GM06990 (cell line): ENCODE results near the gene CPNE5.

Experiments
- DNase-seq: peaks from one replicate; pipeline ENCODE4 v3.0.0-alpha.2; 2011; ENCODE audit not compliant: insufficient read length; ENCODE audit errors: extremely low read depth
- H3K27me3 ChIP-seq: replicated peaks from 2 replicates; pipeline ENCODE4 v1.6.0; 2011; ENCODE audit warnings: low read length; ENCODE audit not compliant: control insufficient read depth, insufficient read depth
- H3K36me3 ChIP-seq: 2 replicates; pipeline ENCODE4 v1.5.1; 2011; ENCODE audit warnings: low read length; ENCODE audit not compliant: control insufficient read depth, insufficient read depth
- H3K4me3 ChIP-seq: replicated peaks from 2 replicates; pipeline ENCODE4 v1.5.1; 2011; ENCODE audit warnings: low read depth, mild to moderate bottlenecking, control low read depth, low read length
- TF ChIP-seq, protein P1 (sequence below): IDR thresholded peaks from 2 replicates; pipeline ENCODE4 v1.5.1; 2011; ENCODE audit warnings: low read length, control low read depth, mild to moderate bottlenecking, inconsistent platforms; ENCODE audit not compliant: insufficient read depth, poor library complexity, severe bottlenecking

The CPNE5 gene

GRCh38 chr6:36824253-36824652 lies 15.0 kb downstream of the CPNE5 start:
- no peak for DNase-seq
- Histone ChIP-seq H3K27me3 (no peaks in the 10 kb centered on the region), H3K4me3 (no peak overlapping the region), H3K36me3 (no peaks in the 10 kb centered on the region)
- TF ChIP-seq, protein P1, sequence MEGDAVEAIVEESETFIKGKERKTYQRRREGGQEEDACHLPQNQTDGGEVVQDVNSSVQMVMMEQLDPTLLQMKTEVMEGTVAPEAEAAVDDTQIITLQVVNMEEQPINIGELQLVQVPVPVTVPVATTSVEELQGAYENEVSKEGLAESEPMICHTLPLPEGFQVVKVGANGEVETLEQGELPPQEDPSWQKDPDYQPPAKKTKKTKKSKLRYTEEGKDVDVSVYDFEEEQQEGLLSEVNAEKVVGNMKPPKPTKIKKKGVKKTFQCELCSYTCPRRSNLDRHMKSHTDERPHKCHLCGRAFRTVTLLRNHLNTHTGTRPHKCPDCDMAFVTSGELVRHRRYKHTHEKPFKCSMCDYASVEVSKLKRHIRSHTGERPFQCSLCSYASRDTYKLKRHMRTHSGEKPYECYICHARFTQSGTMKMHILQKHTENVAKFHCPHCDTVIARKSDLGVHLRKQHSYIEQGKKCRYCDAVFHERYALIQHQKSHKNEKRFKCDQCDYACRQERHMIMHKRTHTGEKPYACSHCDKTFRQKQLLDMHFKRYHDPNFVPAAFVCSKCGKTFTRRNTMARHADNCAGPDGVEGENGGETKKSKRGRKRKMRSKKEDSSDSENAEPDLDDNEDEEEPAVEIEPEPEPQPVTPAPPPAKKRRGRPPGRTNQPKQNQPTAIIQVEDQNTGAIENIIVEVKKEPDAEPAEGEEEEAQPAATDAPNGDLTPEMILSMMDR = no peak

GRCh38 chr6:36823421-36824096 lies 15.7 kb downstream of the CPNE5 start:
- Histone ChIP-seq H3K27me3 (no peaks in the 10 kb centered on the region), H3K4me3 (no peak overlapping the region), H3K36me3 (no peaks in the 10 kb centered on the region)
- DNase-seq = no peak
- TF ChIP-seq, protein P1 = no peak

DNA sequence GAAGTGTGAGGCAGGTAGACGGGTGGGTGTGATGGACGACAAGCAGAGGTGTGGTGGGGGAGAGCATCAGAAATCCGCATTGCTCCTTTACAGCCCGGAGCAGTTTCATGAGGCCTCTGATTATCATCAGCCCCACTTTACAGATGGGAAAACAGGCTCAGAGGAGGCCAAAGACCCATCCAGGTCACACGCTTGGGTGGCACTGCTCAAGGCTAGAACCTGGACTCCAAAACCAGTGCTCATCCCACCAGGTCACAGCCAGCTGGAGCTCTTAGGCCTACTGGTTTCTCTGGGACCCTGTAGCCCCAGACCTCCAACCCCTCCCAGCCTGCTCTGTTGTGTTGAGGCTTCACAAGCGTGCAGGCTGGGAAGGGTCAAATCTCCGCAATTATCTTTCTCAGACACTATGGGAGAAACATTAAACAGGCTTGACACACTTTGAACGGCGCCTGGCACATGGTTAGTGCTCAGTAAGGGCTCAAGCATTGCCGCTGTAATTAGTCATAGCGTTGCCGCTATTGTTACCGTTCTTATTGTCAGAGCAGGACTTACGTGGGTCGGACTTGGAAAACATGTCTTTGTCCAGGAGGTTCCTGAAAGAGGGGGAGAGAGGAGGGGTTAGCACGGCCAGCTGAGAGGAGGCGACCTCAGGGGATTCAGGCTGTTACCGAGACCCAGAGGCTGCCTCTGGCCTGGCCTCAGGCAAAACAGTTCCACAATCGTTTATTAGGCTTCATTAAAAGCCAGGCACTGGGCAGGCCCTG lies 16.6 kb downstream of the CPNE5 start:
- no peak for DNase-seq
- no peaks in the 10 kb centered on the region for H3K27me3 ChIP-seq
- H3K36me3 ChIP-seq = no peaks in the 10 kb centered on the region

DNA sequence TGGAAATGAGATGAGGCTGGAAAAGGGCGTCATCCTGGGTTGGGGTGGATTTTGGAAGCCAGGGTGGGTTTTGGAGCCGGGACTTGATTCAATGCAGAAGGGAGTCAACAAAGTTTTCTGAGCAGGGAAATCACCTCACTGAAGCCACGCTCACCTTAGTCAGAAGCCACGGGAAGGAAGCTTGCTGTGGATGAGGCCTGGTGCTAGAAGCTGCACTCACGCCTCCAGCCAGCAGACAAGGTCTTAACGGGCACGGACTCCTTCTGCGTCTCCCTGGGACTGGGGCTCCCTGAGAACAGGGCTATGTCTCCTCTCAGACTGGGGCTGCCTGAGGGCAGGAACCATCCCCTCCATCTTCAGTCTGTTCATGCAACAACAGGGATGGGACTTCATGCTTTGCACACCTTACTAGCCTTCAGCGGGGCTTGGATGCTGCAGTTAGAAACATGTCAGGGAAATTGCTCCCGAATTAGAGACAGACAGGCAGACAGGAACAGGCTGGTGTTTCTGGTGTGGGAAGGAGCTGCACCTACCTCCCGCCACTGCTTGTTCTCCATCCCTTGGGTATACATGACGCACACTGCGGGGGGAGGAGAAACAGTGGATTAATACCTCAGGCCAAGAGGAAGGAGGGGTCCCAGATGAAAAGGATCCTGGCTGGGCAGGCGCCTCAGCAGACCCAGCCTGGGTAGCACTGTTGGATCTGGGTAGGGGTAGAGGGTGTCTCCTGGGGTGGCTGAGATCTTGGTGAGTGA lies 17.5 kb downstream of the CPNE5 start:
- Histone ChIP-seq H3K27me3 (no peaks in the 10 kb centered on the region), H3K4me3 (no peak overlapping the region), H3K36me3 (no peaks in the 10 kb centered on the region)
- TF ChIP-seq, protein P1 = no peak
- DNase-seq = no peak

More for the DNA sequence above, 16.6 kb downstream of the CPNE5 start:
- TF ChIP-seq, protein P1 = no peak
- no peak overlapping the region for H3K4me3 ChIP-seq

GRCh38 chr6:36820700-36821580 lies 18.3 kb downstream of the CPNE5 start:
- no peak overlapping the region for H3K4me3 ChIP-seq
- H3K36me3 ChIP-seq = no peaks in the 10 kb centered on the region
- no peak for DNase-seq
- H3K27me3 ChIP-seq = no peaks in the 10 kb centered on the region
- TF ChIP-seq, protein P1 = no peak
